Measurements from ENCODE around the gene ZNF827. TPM values are rescaled to one million over a fixed set of nuclear protein-coding genes. Genes with fewer than 3 reads are reported as not detected.

The ZNF827 gene
- total RNA-seq, 1 donor from 2014 or later = 13.3 TPM

- intact Hi-C loops (cut with DNase I) = no loop called here
- no peak for ATAC-seq
- DNase-seq (ENCODE audit: low spot score) = no peak
Measured at GRCh38 chr4:145876531-145877180, 62.0 kb downstream of the ZNF827 start.

DNA sequence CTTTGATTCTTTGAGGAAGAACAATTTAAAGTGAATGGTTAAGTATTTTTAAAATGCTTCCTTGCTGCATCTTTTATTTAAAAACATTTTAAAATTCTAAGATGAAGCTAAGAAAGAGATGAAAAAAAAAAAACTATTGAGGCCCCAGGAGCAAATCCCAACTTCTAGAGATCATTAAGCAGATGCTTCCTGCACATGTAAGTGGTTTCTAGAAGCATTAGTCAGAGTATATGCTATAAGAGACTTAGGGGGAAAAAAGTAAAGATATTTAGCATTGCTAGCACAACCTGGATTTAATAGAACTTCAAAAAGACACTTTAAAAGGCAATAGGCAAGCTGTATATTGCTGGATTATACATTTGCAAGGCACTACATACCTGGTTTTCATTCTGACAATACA, 64.7 kb downstream of the ZNF827 start:
- intact Hi-C loops (cut with DNase I) = no loop called here
- ATAC-seq = no peak
- no peak for DNase-seq (ENCODE audit: low spot score)

GRCh38 chr4:145871209-145871608, 67.4 kb downstream of the ZNF827 start:
- ATAC-seq (no peak), DNase-seq (ENCODE audit: low spot score) (no peak)
- intact Hi-C loops (cut with DNase I) = no loop called here

DNA sequence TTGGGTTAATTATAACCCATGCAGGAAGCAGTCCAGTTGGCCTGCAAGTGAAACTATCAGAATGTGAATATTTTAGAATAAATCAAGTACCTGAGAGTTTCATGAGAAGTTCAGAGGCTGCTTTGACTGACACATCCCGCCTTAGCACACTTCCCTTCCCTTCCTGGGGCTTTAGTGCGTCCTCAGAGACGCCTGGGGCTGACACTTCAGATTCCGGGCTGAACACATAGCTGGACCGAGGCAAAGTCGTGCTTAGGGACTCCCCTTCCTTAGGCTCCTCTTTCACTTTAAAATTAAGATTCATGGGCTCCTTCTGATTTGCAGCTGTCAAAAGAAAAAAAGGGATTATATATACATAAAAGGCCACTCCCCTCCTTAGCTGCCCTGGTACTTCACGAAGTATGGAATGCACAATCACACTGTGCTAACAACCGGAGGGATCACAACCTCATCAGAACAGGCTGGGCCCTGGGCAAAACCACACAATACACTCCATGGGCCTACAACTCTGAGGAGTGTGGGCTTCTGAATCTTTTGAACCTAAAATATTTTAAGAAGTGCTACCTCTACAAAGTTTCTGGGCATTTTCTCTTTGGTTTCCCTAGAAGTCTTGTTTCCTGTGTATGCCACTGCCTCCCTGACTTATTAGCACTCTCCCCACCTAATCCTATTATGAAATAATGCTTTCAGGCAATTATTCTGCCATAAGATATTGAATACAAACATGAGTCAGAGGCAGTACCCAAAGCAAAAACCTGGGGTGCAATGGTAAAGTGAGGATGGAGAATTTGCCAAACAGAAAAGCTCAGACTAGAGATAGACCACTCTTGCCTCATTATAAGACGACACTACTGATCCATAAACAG, 68.2 kb downstream of the ZNF827 start:
- no peak for ATAC-seq
- DNase-seq (ENCODE audit: low spot score) = no peak
- intact Hi-C loops (cut with DNase I) = no loop called here

DNA sequence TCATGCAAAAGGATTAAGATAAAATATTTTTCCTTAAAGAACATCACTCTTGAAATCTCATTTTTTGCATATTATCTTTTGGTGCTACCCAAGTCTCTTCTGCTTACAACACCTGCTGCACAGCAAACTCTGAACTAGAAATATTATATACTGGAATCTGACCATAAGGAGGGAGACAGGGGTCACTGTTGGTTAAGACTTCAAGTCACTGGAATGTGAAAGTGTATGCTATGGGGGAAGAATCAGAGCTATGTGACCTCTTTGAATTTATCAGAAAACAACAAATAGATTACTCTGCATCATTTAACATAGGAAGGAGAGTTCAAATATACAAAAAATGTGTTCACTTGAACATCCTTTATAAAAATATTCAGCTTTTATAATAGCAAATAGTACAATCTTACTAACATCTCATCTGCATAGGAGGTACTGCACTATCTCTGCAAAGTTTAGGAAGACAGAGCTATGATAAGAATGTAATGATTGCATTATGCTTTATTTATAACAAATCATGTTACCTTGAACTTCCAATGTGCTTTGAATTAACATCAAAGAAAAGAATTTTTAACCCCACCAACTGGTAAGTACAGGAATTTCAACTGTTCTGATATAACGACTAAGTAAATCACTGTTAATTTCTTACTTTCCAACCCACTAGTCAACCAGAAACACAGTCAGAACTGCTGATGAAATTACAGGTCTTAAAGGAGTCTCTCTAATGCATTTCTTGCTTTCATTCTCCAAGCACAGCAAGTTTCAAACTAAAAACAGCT, 69.8 kb downstream of the ZNF827 start:
- intact Hi-C loops (cut with DNase I) = no loop called here
- ATAC-seq (no peak), DNase-seq (ENCODE audit: low spot score) (no peak)

DNA sequence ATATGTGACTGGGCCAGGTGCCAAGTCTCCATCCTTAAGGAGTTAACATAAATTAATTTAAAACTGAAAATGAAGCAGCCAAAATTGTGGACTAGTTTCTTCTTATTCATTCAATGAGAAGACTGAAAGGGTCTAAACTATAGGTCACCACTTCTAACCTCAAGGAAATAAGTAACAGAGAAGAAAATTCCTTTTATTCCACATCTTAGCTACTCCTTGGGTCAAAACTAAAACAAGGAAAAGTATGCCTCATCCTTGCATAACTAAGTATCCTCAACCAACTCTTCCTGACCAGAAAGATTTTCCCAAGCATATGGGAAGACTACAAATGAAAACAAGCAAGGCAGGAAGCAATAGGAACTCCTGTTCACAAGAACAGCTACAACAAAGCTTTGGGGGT, 71.2 kb downstream of the ZNF827 start:
- no peak for DNase-seq (ENCODE audit: low spot score)
- ATAC-seq = no peak
- intact Hi-C loops (cut with DNase I) = no loop called here

DNA sequence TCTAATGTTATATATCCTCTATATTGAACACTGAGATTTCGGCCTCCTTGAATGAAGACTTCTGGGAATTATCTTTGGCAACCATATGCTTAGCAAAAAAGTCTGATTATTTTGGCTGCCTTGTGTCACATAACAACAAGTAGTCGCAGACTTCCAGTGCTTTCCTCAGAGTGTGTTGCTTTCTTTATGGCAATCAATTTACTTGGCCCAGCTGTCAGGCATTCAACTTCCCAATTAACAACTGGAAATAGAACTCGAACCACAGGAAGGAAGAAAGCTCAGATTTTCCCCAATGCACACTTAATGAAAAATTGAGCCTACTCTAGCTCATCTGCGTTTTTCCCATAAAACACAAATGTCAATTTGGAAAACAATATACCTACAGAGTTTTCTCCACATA, 71.6 kb downstream of the ZNF827 start:
- ATAC-seq (no peak), DNase-seq (ENCODE audit: low spot score) (no peak)
- intact Hi-C loops (cut with DNase I) = no loop called here

GRCh38 chr4:145865274-145865941, 73.2 kb downstream of the ZNF827 start:
- no peak for ATAC-seq
- no peak for DNase-seq (ENCODE audit: low spot score)
- intact Hi-C loops (cut with DNase I) = no loop called here

DNA sequence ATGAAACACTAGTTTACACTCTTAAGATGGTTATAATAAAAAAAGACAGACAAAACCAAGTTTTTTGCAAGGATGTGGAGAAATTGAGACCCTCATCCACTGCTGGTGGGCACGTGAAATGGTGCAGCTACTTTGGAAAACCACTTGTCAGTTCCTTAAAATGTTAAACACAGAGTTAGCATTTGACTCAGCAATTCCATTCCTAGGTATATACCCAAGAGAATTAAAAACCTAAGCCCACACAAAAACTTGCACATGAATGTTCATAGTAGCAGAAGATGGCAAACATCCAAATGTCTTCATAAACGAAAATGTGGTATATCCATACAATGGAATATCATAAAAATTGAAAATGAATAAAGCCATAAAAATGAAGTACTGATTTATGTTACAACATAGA, 75.4 kb downstream of the ZNF827 start:
- ATAC-seq = no peak
- DNase-seq (ENCODE audit: low spot score) = no peak
- intact Hi-C loops (cut with DNase I) = no loop called here

- DNase-seq (ENCODE audit: low spot score) (no peak), ATAC-seq (no peak)
- intact Hi-C loops (cut with DNase I) = no loop called here
Measured at GRCh38 chr4:145861336-145862318, 77.0 kb downstream of the ZNF827 start.

- no peak for ATAC-seq
- intact Hi-C loops (cut with DNase I) = no loop called here
- no peak for DNase-seq (ENCODE audit: low spot score)
Measured at GRCh38 chr4:145860897-145861296, 77.7 kb downstream of the ZNF827 start.

DNA sequence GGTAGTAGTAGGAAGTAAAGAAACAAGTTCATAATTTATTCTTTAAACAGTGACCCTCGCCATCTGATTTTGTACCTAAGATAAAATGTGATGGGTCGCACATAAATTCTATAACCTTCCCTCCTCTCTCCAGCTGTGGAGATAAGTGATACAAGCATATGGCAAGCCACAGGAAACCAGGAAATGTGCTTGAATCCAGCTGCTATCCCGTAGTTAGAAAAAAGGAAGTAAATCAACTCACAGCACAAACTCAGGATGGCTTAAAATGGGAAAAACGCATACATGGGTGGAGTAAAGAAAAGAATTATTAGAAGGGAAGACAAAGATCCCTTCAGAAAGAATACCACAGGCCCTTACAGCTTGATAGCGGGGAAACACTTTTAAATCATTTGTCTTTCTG, 78.2 kb downstream of the ZNF827 start:
- ATAC-seq (no peak), DNase-seq (ENCODE audit: low spot score) (no peak)
- intact Hi-C loops (cut with DNase I) = no loop called here

DNA sequence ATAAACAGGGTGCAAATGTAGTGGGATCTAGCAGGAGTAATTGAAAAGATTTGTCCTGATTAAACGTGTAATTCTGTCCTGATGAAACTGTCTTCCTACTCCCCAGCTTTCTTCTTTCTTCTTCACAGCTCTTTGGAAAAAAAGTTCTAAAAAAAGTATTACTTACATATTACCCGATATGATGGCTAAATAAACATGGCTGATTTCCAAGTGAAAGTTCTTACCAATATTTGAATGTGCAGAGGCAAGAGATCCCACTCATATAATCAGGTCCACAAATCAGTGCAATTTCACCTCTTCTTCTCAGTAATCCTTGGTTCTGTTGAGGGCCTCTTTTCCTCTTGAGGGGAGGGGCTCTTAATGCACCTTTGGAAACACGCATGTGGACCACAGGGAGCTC, 78.7 kb downstream of the ZNF827 start:
- ATAC-seq (no peak), DNase-seq (ENCODE audit: low spot score) (no peak)
- intact Hi-C loops (cut with DNase I) = no loop called here

GRCh38 chr4:145859426-145859825, 79.2 kb downstream of the ZNF827 start:
- no peak for DNase-seq (ENCODE audit: low spot score)
- no peak for ATAC-seq
- intact Hi-C loops (cut with DNase I) = no loop called here

DNA sequence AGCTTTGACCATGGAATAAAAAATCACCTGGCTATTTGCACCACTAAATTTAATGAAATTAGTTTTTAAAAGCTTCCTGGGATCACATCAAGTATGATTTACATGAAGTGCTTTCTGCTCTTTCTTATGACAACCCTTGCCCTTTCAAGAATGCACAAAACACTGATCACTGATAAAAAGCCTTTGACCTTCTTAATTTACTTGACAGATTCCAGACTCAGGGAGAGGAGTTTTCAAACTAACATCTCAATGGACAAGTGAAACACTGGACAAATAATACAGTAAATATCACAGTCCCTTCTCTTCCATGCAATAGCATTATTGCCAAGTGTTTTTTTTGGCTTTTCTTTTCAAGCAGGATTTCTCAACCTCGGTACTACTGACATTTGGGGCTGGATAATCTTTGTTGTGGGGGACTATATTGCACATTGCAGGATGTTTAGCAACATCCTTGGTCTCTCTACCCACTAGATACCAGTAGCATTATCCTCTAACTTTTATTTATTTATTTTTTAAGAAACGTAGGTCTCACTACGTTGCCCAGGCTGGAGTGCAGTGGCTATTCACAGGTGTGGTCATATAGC, 86.3 kb downstream of the ZNF827 start:
- intact Hi-C loops (cut with DNase I) = no loop called here
- DNase-seq (ENCODE audit: low spot score) = no peak
- peak; percentile 81 for ATAC-seq

GRCh38 chr4:145851511-145852201, 87.0 kb downstream of the ZNF827 start:
- ATAC-seq (peak; percentile 66), DNase-seq (ENCODE audit: low spot score) (no peak)
- intact Hi-C loops (cut with DNase I) = no loop called here

GRCh38 chr4:145847764-145848163, 90.9 kb downstream of the ZNF827 start:
- ATAC-seq = no peak
- intact Hi-C loops (cut with DNase I) = no loop called here
- DNase-seq (ENCODE audit: low spot score) = no peak
